Sigmoid colon (tissue), 7 donors: Measurements from ENCODE around the gene TRIAP1. TPM values are rescaled to one million over a fixed set of nuclear protein-coding genes. Genes with fewer than 3 reads are reported as not detected.
A peak's percentile ranks its signal among the peaks of the same experiment; 100 is the strongest.

Experiments used
- DNase-seq: peaks from one replicate; pipeline ENCODE4 v3.0.0-alpha.2; 2019
- H3K27ac ChIP-seq, 4 donors: fragments of 200-600 bp; sonication (generic); one replicate each; pipeline ENCODE4 v1.5.1; 2016 to 2019; ENCODE audit warnings: mild to moderate bottlenecking in 1 of 4
- H3K27me3 ChIP-seq, 3 donors: fragments of 200-600 bp; sonication (generic); one replicate each; pipeline ENCODE4 v1.5.1; 2019; ENCODE audit warnings: mild to moderate bottlenecking in 1 of 3
- H3K36me3 ChIP-seq, 4 donors: fragments of 200-600 bp; sonication (generic); one replicate each; pipeline ENCODE4 v1.5.1; 2016 to 2019
- H3K4me1 ChIP-seq, 4 donors: fragments of 200-600 bp; sonication (generic); one replicate each; pipeline ENCODE4 v1.5.1; 2017 to 2019
- H3K4me3 ChIP-seq, 4 donors: fragments of 200-600 bp; sonication (generic); one replicate each; pipeline ENCODE4 v1.5.1; 2017 to 2019; ENCODE audit warnings: mild to moderate bottlenecking in 2 of 4, moderate library complexity in 1 of 4
- H3K9me3 ChIP-seq, 4 donors: fragments of 200-600 bp in 3 of 4; sonication (generic) in 3 of 4; one replicate each; pipeline versions ENCODE4 v1.5.1 to v1.6.1; 2013 to 2019
- CTCF ChIP-seq, 4 experiments: fragments of 450-650 bp in 3 of 4; fragments of 200-600 bp in 1 of 4; IDR thresholded peaks; one replicate each; pipeline ENCODE4 v1.5.1; 2016 to 2019; ENCODE audit warnings: antibody characterized with exemption in 4 of 4, mild to moderate bottlenecking in 3 of 4, moderate library complexity in 2 of 4
- EP300 ChIP-seq, 4 donors: sonication (generic); formaldehyde crosslinking; IDR thresholded peaks; one replicate each; pipeline ENCODE4 v1.6.1; 2017; ENCODE audit warnings: antibody characterized with exemption in 4 of 4
- POLR2A ChIP-seq, 2 donors: fragments of 450-650 bp; IDR thresholded peaks; one replicate each; pipeline ENCODE4 v1.6.1; 2016; ENCODE audit warnings: antibody characterized with exemption in 2 of 2, mild to moderate bottlenecking in 2 of 2, moderate library complexity in 2 of 2
- POLR2AphosphoS5 ChIP-seq, 4 donors: sonication (generic); formaldehyde crosslinking; IDR thresholded peaks; one replicate each; pipeline ENCODE4 v1.6.1; 2017; ENCODE audit warnings: antibody characterized with exemption in 4 of 4
- WGBS, 2 donors: extraction: QIAGEN DNeasy Blood & Tissue Kit; methylation state at CpG; one replicate each; pipeline ENCODE4 v1.1.7; 2013; 5-methylcytosine and 5-hydroxymethylcytosine counted together
- intact Hi-C: fragments of 100-400 bp; cut with DNase I; formaldehyde crosslinking; loops from one replicate; pipeline ENCODE4 v1.15.1; 2023
- polyA plus RNA-seq, 3 donors: library from polyadenylated mRNA; stranded (reverse); fragments of 200-250 nt; gene quantifications; one replicate each; pipeline ENCODE4 v1.2.3, GENCODE V29; 2013
- total RNA-seq, 4 donors: library from RNA; depleted of rRNA; stranded (reverse); fragments of >200 nt; gene quantifications; one replicate each; pipeline ENCODE4 v1.1.0, GENCODE V29; 2016
- donor health status: healthy with polysubstance abuse.
- donor health status: Bipolar disorder and iron deficiency.
- donor health status: healthy.

TRIAP1 gene
- total RNA-seq: 10 to 100 TPM in 3 of 4 donors, 1 to 10 TPM in 1; 8.6 to 14.8 (median 12.4) TPM
- polyA plus RNA-seq: 10 to 100 TPM; 33.6 to 37.7 (median 34.8) TPM

GRCh38 chr12:120445911-120446843, at the start of gene TRIAP1, which contains the start of gene GATC:
Gene TRIAP1, minus strand, starts transcription at chr12:120446384. Its CDS starts 12 bp downstream, at chr12:120446372.
Gene GATC, plus strand, starts transcription at chr12:120446444. Its CDS starts 37 bp downstream, at chr12:120446481.
- peaks cover 0 to 31% (median 25%) of the 10 kb centered on the region in 4 donors for H3K4me1 ChIP-seq

GRCh38 chr12:120495186-120495730, 49.1 kb upstream of the TRIAP1 start:
- no peaks in the 10 kb centered on the region for H3K27me3 ChIP-seq

More at GRCh38 chr12:120445911-120446843, at the start of gene TRIAP1, which contains the start of gene GATC:
- Histone ChIP-seq H3K4me3 (peak within 1 kb of the TSS; percentile 69 to 97 (median 79)), H3K27me3 (no peaks in the 10 kb centered on the region), H3K9me3 (no peaks in the 10 kb centered on the region), H3K36me3 (peaks cover 0 to 53% (median 16%) of the 10 kb centered on the region in 4 donors), H3K27ac (peak within 1 kb of the TSS; percentile 84 to 95 (median 86))
- WGBS, 2 donors: 0% methylated on average over 73 of the region's 73 CpGs
- intact Hi-C loops: no loop called here
- DNase-seq: peak; percentile 87
- TF ChIP-seq CTCF (IDR thresholded peaks at IDR 0.05) (no peak), POLR2A (IDR thresholded peaks at IDR 0.05) (peak; percentile 40 to 56), POLR2AphosphoS5 (IDR thresholded peaks at IDR 0.05) (peak; percentile 90 to 94 (median 92))

GRCh38 chr12:120490833-120491512, 44.8 kb upstream of the TRIAP1 start:
- Histone ChIP-seq H3K36me3 (peaks cover 0 to 12% (median 0%) of the 10 kb centered on the region in 4 donors), H3K4me1 (peaks cover 0 to 10% (median 7%) of the 10 kb centered on the region in 4 donors), H3K27me3 (no peaks in the 10 kb centered on the region), H3K9me3 (no peaks in the 10 kb centered on the region), H3K4me3 (no peak overlapping the region), H3K27ac (no peak overlapping the region)
- intact Hi-C loops: no loop called here
- 97 to 98% methylated on average over 2 of the region's 2 CpGs for WGBS, 2 donors
- no peak for TF ChIP-seq CTCF (IDR thresholded peaks at IDR 0.05)
- no peak for DNase-seq

More at GRCh38 chr12:120495186-120495730, 49.1 kb upstream of the TRIAP1 start:
- DNase-seq: no peak
- peaks cover 0 to 30% (median 24%) of the 10 kb centered on the region in 4 donors for H3K4me1 ChIP-seq
- H3K9me3 ChIP-seq: no peaks in the 10 kb centered on the region
- 18 to 26% methylated on average over 17 of the region's 17 CpGs for WGBS, 2 donors
- peak overlapping the region; percentile 86 to 96 (median 92) for H3K27ac ChIP-seq
- intact Hi-C loops: loop anchor here (2.0 to 5.0 kb wide), 2 partner anchors 26 to 87 kb away; partner anchors contain the start of genes POP5 and SRSF9
- peak overlapping the region; percentile 76 to 99 (median 86) for H3K4me3 ChIP-seq
- peaks cover 0 to 28% (median 0%) of the 10 kb centered on the region in 4 donors for H3K36me3 ChIP-seq
- TF ChIP-seq CTCF (IDR thresholded peaks at IDR 0.05) (no peak), POLR2AphosphoS5 (IDR thresholded peaks at IDR 0.05) (no peak), EP300 (IDR thresholded peaks at IDR 0.05) (no peak), POLR2A (IDR thresholded peaks at IDR 0.05) (no peak)

GRCh38 chr12:120490325-120490724, 44.1 kb upstream of the TRIAP1 start:
- intact Hi-C loops: no loop called here
- TF ChIP-seq POLR2A (IDR thresholded peaks at IDR 0.05): no peak
- TF ChIP-seq EP300 (IDR thresholded peaks at IDR 0.05): no peak
- TF ChIP-seq POLR2AphosphoS5 (IDR thresholded peaks at IDR 0.05): no peak
- TF ChIP-seq CTCF (IDR thresholded peaks at IDR 0.05): no peak
- Histone ChIP-seq H3K4me1 (peaks cover 0 to 7% (median 4%) of the 10 kb centered on the region in 4 donors), H3K9me3 (no peaks in the 10 kb centered on the region), H3K27ac (no peak overlapping the region), H3K36me3 (peaks cover 0 to 12% (median 0%) of the 10 kb centered on the region in 4 donors), H3K4me3 (no peak overlapping the region), H3K27me3 (no peaks in the 10 kb centered on the region)
- no peak for DNase-seq
- 95 to 96% methylated on average over 5 of the region's 5 CpGs for WGBS, 2 donors
